GM19395 (cell line): Measurements from ENCODE around the gene CCDC157.

ENCODE experiments used
- ATAC-seq: cut with Tn5 transposase; IDR thresholded peaks from one replicate; pipeline ENCODE4 v1.9.1; 2021; ENCODE audit warnings: mild to moderate bottlenecking, moderate library complexity; ENCODE audit not compliant: unreplicated experiment

Gene CCDC157

GRCh38 chr22:30351226-30351625 lies 5.6 kb upstream of the CCDC157 start:
- ATAC-seq = no peak

DNA sequence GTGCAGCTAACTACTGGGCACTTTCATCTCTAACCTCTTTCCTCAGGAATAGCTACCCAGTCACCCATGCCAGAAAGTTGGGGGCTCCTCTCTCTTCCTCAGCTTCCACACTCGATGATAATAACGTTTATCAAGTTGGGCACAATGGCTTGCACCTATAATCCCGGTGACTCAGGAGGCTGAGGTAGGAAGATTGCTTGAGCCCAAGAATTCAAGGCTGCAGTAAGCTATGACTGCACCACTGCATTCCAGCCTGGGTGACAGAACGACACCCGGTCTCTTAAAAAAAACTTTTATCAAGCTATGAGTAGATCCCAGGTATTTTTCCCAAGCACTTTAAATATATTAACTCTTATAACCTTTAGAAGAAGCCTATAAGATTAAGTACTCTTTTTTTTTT lies 2.2 kb upstream of the CCDC157 start:
- ATAC-seq = no peak

DNA sequence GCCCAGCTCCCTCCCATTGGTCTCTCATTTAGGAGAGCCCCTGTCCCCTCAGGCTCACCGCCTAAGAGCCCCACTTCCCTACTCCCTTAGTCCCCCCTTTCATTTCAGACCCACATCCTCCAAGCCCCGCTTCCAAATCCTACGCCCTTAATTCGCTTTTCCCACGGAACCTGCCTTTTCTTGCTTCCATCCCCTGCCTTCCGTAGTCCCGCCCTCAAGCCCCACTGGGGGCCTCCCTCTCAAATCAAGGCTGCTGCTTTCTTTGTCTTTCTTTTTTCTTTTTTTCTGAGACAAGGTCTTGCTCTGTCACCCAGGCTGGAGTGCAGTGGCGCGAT lies 396 bp downstream of the CCDC157 start:
- no peak for ATAC-seq

DNA sequence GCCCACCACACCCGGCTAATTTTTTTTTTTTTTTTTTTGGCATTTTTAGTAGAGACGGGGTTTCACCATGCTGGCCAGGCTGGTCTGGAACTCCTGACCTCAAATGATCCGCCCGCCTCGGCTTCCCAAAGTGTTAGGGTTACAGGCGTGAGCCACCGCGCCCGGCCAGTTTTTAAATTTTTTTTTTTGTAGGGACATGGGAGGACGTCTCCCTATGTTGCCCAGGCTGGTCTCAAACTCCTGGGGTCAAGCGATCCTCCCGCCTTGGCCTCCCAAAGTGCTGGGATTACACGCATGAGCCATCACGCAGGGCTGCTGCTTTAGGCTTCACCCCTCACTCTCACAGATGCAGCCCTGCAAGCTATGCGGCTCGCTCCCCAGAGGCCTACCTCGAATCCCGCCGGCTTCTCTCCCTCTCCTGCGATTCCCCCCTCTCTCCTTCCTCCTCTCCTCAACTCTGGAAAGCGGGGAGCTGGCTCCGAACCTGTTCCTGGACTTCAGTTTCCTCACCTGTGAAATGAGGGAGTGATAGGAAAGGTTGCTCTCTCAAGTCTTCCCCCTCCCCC lies 926 bp downstream of the CCDC157 start:
- ATAC-seq = no peak

GRCh38 chr22:30358541-30358940 lies 1.7 kb downstream of the CCDC157 start:
- no peak for ATAC-seq

DNA sequence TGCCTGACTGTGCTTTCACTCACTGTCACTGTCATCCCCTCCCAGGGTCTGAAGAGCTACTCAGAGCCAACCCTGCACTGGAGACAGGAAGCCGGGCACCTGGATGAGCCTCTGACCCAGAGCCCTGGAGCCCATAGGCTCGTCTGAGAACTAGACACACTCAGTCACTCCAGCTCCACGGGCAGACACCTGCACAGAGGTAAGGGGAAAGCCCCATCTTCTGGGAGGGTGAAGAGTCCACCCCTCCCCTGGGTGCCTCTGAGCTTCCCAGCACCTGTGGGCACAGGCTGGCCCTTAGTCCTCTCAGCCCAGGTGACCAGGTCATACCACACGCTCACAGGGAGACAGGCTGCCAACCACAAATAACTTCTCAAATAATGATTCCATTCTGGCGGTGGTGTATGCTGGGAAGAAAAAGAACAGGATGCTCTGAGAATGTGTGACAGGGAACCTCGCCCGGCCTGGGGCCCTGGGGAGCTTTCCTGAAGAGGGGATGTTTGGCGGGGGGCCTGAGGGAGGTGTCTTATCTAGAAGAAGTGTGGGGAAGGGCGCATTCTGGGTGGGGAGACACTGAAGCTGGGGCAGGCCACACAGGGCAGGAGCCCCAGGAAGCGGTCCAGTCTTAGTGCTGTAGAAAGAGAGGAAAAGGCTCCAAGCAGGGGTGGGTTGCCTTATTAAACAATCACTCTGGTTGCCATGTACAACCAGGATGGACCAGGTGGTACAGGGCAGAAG lies 5.3 kb downstream of the CCDC157 start:
- ATAC-seq = no peak

DNA sequence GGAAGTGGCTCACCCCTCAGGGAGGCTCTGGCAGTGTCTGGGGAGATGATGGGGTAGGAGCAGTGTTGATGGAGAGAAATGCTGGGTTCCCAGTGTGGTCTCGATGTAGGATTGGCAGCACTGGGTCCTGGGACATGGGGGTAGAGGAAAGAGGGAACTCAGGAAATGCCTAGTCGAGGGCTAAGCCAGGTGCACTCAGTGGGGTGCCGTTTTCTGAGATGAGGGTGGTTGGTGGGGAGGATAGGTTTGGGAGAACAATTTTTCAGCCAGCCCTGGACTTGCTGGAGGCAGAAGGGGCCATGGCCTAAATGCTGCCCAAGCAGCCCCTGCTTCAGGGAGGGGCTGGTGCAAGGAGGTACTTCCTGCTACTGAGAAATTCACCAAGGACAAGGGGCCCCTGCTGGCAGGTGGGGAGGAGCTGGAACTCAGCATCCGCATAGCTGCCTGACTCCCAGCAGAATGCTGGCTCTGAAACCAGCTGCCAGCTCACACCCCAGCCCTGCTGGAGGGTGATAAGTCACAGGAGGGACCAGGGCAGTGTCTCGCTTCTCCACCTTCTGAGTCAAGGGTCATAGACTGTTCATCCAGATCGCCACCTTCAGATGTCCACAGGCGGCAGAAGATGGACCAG lies 6.0 kb downstream of the CCDC157 start:
- no peak for ATAC-seq

DNA sequence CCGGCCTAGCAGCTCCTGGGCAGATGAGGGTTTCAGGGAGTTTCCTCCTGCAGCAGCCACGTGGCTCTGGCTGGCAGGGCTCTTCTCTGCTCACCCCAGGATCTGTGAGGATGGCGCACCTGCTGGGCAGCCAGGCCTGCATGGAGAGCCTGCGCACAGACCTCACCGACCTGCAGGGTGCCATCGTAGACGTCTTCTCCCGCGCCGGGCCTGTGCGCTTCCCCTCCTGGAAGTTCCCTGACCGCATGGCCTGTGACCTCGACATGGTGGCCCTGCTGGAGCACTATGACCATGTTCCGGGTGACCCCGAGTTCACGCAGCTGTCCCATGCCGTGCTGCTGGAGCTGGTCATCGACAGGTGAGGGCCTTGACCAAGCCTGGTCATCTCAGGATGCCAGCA lies 9.1 kb downstream of the CCDC157 start:
- ATAC-seq = no peak

DNA sequence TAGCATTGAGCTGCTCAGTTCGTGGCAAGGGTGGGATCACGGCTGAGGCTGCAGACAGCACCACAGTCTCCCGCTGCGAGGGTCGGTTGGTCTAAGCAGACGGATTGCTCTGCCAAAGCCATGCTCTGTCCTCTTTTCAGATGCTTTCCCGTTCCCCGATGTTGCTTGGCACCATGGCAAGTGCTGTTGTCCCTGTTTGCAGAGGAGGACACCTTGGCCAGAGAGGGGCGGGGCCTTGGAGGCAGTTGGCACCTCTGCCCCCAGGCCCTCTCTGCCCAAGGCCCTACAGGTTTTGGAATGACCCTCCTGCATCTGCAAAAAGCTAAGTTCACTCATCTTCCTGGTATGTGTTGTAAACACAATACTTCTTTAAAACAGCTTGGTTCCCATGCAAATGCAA lies 11.6 kb downstream of the CCDC157 start:
- ATAC-seq = no peak

DNA sequence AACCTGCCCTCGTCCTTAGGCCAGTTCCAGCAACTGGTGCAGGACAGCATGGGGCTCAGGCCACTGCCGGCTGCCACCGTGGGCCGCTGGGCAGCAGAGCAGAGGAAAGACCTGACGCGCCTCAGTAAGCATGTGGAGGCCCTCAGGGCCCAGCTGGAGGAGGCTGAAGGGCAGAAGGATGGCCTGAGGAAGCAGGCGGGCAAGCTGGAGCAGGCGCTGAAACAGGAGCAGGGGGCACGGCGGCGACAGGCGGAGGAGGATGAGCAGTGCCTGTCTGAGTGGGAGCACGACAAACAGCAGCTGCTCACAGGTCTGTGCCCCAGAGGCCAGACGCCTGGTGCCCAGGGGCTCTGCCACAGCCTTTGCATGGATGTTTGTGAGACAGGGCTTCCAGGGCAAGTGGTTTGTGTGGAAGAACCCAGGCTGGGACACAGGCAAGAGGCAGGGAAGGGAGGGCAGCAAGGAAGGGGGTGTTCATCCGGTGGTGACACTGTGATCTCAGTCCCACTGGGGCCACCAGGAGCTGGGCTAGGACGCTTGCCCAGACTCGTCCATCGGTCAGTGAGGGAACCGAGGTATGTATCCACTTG lies 13.9 kb downstream of the CCDC157 start:
- no peak for ATAC-seq

DNA sequence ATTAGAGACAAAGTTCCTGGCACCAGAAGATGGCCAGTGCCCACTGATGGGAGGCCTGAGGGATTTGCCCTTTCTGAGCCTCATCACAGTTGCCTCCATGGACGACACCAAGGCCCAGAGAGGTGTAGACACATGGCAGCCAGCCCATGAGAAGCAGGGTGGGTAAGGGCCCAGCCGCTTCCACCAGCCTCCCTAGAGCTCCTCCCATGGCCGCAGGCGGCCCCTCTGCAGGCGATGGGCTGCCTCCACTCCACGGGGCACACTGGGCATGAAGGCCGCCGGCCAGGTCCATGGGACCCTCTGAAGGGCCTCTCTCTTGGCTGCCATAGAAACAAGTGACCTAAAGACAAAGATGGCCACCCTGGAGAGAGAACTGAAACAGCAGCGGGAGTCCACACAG lies 14.5 kb downstream of the CCDC157 start:
- ATAC-seq = no peak

- ATAC-seq = no peak
These were observed 15.2 kb downstream of the CCDC157 start for GRCh38 chr22:30371981-30372380.

GRCh38 chr22:30372915-30373314 lies 16.1 kb downstream of the CCDC157 start:
- no peak for ATAC-seq

GRCh38 chr22:30373331-30374325 lies 16.8 kb downstream of the CCDC157 start:
- no peak for ATAC-seq

GRCh38 chr22:30375312-30375849 lies 18.6 kb downstream of the CCDC157 start:
- ATAC-seq = no peak

DNA sequence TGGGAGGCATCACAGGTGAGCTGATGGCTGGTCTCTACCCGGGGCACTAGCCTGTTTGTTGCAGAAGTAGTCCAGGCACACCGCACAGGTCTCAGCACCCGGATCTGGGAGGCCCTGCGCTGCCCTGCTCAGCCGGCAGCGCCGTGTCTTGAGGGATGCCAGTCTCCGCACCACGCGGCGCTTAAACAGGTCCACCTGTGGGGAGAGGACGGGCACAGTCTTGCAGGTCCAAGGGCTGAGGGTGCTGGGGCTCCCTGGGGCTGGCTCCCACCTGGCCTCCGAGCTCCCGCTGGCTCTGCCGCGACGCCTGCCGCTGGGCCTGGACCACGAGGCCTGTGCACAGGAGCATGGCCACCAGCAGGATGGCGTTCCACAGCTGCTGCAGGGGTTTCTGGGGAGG lies 23.2 kb downstream of the CCDC157 start:
- ATAC-seq = no peak

DNA sequence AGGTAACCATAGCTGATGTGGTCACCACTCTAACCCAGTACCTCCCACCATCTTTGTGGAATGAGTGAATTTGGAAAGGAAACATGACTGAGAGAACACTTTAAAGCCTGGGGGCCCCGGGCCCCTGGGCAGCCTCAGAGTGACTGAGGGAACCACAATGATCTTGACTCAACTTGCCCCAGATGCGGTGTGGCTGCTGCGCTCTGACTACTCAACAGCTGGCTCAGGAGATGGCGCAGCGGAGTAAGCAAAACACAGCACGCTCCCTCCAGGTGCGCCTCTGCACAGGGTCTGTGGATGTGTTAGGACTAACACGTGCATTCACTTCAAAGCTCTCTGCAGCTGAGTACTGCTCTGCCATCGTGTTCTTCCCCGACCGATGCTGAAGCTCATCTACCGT lies 24.5 kb downstream of the CCDC157 start:
- ATAC-seq = no peak

DNA sequence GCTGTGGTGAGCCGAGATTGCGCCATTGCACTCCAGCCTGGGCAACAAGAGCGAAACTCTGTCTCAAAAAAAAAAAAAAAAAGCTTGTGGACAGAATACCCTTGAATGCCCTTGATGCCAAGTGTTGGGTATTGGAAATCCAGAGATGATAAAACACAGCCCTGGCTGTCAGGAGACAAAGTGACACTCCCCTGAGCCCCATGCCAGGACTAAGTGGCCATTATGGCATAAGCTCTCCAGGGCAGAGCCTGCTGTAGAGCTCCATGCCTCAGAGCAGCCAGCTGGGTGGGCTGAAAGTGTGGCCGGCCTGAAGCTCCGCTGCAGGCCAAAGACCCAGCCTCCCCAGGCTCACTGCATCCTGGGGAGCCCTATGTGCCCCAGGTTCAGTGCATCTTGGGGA lies 25.5 kb downstream of the CCDC157 start:
- ATAC-seq = no peak

DNA sequence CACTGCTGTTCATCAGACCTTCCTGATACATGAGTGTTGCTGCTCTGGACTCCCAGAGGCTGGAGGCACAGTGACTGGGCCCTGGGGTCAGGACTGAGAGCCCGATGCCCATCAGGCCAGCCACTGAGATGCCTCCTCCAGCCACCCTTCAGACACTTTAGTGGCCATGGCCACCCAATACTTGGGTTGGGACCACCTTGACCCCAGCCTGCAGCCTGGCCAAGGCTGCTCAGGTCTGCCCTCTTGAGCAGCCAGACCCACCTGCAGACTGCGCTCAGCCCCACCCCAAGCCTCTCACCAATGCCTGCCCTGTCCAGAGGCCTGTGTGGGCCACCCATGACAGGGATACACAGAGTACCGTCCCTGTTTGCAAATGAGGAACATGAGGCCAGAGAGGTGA lies 26.3 kb downstream of the CCDC157 start:
- ATAC-seq = no peak

GRCh38 chr22:30385942-30386341 lies 29.1 kb downstream of the CCDC157 start:
- no peak for ATAC-seq

DNA sequence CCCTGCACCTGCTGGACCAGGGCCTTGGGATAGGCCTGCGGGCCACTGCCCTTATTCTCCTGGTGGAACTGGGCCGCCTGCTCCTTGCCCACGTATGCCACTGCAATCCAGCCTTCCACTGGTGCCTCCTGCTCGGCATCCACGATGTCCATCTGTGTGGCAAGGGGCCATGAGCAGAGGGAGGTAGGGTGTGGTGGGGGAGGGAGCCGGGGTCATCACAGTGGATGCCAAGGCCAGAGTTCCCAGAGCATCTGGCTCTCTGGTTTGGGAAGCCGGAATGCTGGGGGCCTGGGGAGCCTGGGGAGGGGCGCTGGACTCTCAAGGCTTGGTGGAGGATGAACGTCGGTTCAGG lies 29.8 kb downstream of the CCDC157 start:
- no peak for ATAC-seq
